Astrocyte (in vitro differentiated cells and primary cell): ENCODE data around the gene ZIC1. TPM values are rescaled to one million over a fixed set of nuclear protein-coding genes. Genes with fewer than 3 reads are reported as not detected.

Experiments
- DNase-seq: peaks from one replicate; pipeline ENCODE4 v3.0.0-alpha.2; 2010; ENCODE audit warnings: low read depth
- FAIRE-seq: peaks from 2 replicates; lab custom pipeline; 2011; peaks lifted over from hg19 to GRCh38; lab: Jason Lieb, UNC
- H2AFZ ChIP-seq: 2 replicates; pipeline ENCODE4 v1.6.0; 2012; ENCODE audit warnings: low read depth, low read length, inconsistent platforms
- H3K27ac ChIP-seq: 2 replicates; pipeline ENCODE4 v1.5.1; 2011; ENCODE audit warnings: low read depth, low read length, inconsistent platforms
- H3K27me3 ChIP-seq: 2 replicates; pipeline ENCODE4 v1.6.0; 2011; ENCODE audit warnings: low read length, inconsistent platforms; ENCODE audit not compliant: insufficient read depth
- H3K36me3 ChIP-seq: 2 replicates; pipeline ENCODE4 v1.5.1; 2011; ENCODE audit warnings: low read length, inconsistent platforms; ENCODE audit not compliant: insufficient read depth
- H3K4me1 ChIP-seq: 2 replicates; pipeline ENCODE4 v1.5.1; 2011; ENCODE audit warnings: low read length, inconsistent platforms; ENCODE audit not compliant: insufficient read depth
- H3K4me2 ChIP-seq: 2 replicates; pipeline ENCODE4 v1.6.0; 2012; ENCODE audit warnings: low read length, inconsistent platforms
- H3K4me3 ChIP-seq: 2 replicates; pipeline ENCODE4 v1.5.1; 2011; ENCODE audit warnings: low read depth, mild to moderate bottlenecking, low read length, inconsistent platforms; ENCODE audit not compliant: insufficient read depth
- H3K79me2 ChIP-seq: 2 replicates; pipeline ENCODE4 v1.6.0; 2012; ENCODE audit warnings: mild to moderate bottlenecking, low read length, inconsistent platforms; ENCODE audit not compliant: insufficient read depth
- H3K9ac ChIP-seq: 2 replicates; pipeline ENCODE4 v1.6.0; 2012; ENCODE audit warnings: mild to moderate bottlenecking, low read length, inconsistent platforms
- H3K9me3 ChIP-seq: 2 replicates; pipeline ENCODE4 v1.5.1; 2012; ENCODE audit warnings: low read depth, mild to moderate bottlenecking, low read length, inconsistent platforms; ENCODE audit not compliant: insufficient read depth
- H4K20me1 ChIP-seq: 2 replicates; pipeline ENCODE4 v1.6.0; 2012; ENCODE audit warnings: low read length, inconsistent platforms; ENCODE audit not compliant: insufficient read depth
- H3K27ac Mint-ChIP-seq: one replicate; pipeline ENCODE4 v1.8.0; 2021; ENCODE audit warnings: mild to moderate bottlenecking, mixed read lengths; ENCODE audit not compliant: unreplicated experiment
- H3K27me3 Mint-ChIP-seq: one replicate; pipeline ENCODE4 v1.8.0; 2021; ENCODE audit warnings: low read depth, mixed read lengths; ENCODE audit not compliant: unreplicated experiment
- H3K36me3 Mint-ChIP-seq: one replicate; pipeline ENCODE4 v1.8.0; 2021; ENCODE audit warnings: low read depth, mixed read lengths; ENCODE audit not compliant: unreplicated experiment
- H3K4me1 Mint-ChIP-seq: one replicate; pipeline ENCODE4 v1.8.0; 2021; ENCODE audit warnings: low read depth, mixed read lengths; ENCODE audit not compliant: unreplicated experiment
- H3K4me3 Mint-ChIP-seq: one replicate; pipeline ENCODE4 v1.8.0; 2021; ENCODE audit warnings: mild to moderate bottlenecking, moderate library complexity, mixed read lengths; ENCODE audit not compliant: unreplicated experiment
- H3K9me3 Mint-ChIP-seq: one replicate; pipeline ENCODE4 v1.8.0; 2021; ENCODE audit warnings: mild to moderate bottlenecking, mixed read lengths; ENCODE audit not compliant: unreplicated experiment
- EZH2 ChIP-seq: IDR thresholded peaks from 2 replicates; pipeline ENCODE4 v1.6.1; 2012; ENCODE audit warnings: mild to moderate bottlenecking, low read length, inconsistent platforms; ENCODE audit not compliant: insufficient read depth
- total RNA-seq: library from RNA; stranded (reverse); gene quantifications from 2 replicates; pipeline ENCODE4 v1.2.1, GENCODE V29; 2021
- TF ChIP-seq, protein P1 (sequence below): IDR thresholded peaks from 2 replicates; pipeline ENCODE4 v1.5.1; 2011; ENCODE audit warnings: low read depth, mild to moderate bottlenecking, inconsistent platforms, low read length, moderate library complexity; ENCODE audit not compliant: insufficient read depth

Gene ZIC1
- total RNA-seq, 1 donor from 2014 or later, result 0.30 TPM

- peak overlapping the region; percentile 40 for H3K4me3 Mint-ChIP-seq
- H3K36me3 Mint-ChIP-seq, result no peaks in the 10 kb centered on the region
- Histone ChIP-seq H3K4me3 (peak overlapping the region; percentile 49), H3K4me1 (peaks cover 29% of the 10 kb centered on the region), H3K9ac (peak overlapping the region; percentile 77), H2AFZ (peak overlapping the region; percentile 29), H3K79me2 (peaks cover 10% of the 10 kb centered on the region), H3K9me3 (no peaks in the 10 kb centered on the region), H3K27ac (peak overlapping the region; percentile 87), H4K20me1 (no peaks in the 10 kb centered on the region), H3K27me3 (peaks cover 39% of the 10 kb centered on the region), H3K4me2 (peak overlapping the region; percentile 85), H3K36me3 (no peaks in the 10 kb centered on the region)
- peaks cover 4% of the 10 kb centered on the region for H3K4me1 Mint-ChIP-seq
- peaks cover 70% of the 10 kb centered on the region for H3K27me3 Mint-ChIP-seq
- TF ChIP-seq EZH2, result peak; percentile 28
- TF ChIP-seq, protein P1, sequence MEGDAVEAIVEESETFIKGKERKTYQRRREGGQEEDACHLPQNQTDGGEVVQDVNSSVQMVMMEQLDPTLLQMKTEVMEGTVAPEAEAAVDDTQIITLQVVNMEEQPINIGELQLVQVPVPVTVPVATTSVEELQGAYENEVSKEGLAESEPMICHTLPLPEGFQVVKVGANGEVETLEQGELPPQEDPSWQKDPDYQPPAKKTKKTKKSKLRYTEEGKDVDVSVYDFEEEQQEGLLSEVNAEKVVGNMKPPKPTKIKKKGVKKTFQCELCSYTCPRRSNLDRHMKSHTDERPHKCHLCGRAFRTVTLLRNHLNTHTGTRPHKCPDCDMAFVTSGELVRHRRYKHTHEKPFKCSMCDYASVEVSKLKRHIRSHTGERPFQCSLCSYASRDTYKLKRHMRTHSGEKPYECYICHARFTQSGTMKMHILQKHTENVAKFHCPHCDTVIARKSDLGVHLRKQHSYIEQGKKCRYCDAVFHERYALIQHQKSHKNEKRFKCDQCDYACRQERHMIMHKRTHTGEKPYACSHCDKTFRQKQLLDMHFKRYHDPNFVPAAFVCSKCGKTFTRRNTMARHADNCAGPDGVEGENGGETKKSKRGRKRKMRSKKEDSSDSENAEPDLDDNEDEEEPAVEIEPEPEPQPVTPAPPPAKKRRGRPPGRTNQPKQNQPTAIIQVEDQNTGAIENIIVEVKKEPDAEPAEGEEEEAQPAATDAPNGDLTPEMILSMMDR, result no peak
- FAIRE-seq, result no peak
- H3K9me3 Mint-ChIP-seq, result peaks cover 4% of the 10 kb centered on the region
- no peak for DNase-seq
- no peak overlapping the region for H3K27ac Mint-ChIP-seq
Measured at GRCh38 chr3:147423798-147424580, 14.8 kb downstream of the ZIC1 start.

GRCh38 chr3:147424581-147425387 is 15.6 kb downstream of the ZIC1 start:
- H3K27ac Mint-ChIP-seq, result no peak overlapping the region
- Histone ChIP-seq H3K4me3 (peak overlapping the region; percentile 49), H2AFZ (peak overlapping the region; percentile 15), H3K36me3 (no peaks in the 10 kb centered on the region), H3K9me3 (no peaks in the 10 kb centered on the region), H4K20me1 (no peaks in the 10 kb centered on the region), H3K4me2 (peak overlapping the region; percentile 85), H3K27me3 (peaks cover 39% of the 10 kb centered on the region), H3K79me2 (peaks cover 10% of the 10 kb centered on the region), H3K9ac (peak overlapping the region; percentile 77), H3K27ac (peak overlapping the region; percentile 87), H3K4me1 (peaks cover 23% of the 10 kb centered on the region)
- no peak for DNase-seq
- no peak overlapping the region for H3K4me3 Mint-ChIP-seq
- FAIRE-seq, result no peak
- no peak for TF ChIP-seq EZH2
- TF ChIP-seq, protein P1, result no peak
- peaks cover 4% of the 10 kb centered on the region for H3K9me3 Mint-ChIP-seq
- H3K27me3 Mint-ChIP-seq, result peaks cover 67% of the 10 kb centered on the region
- H3K4me1 Mint-ChIP-seq, result peaks cover 4% of the 10 kb centered on the region
- H3K36me3 Mint-ChIP-seq, result no peaks in the 10 kb centered on the region
